CD4-positive, alpha-beta T cell (primary cell): ENCODE measurements around the gene FGB. TPM values are rescaled to one million over a fixed set of nuclear protein-coding genes. Genes with fewer than 3 reads are reported as not detected.

ENCODE experiments used
- ATAC-seq: fragments of 200-7000 bp; cut with Tn5 transposase; one replicate; pipeline ENCODE4 v1.10.0; 2022; ENCODE audit warnings: mild to moderate bottlenecking; ENCODE audit not compliant: poor library complexity
- CTCF ChIA-PET: fragments of 350-600 bp; sonication (Branson Sonifier 250); formaldehyde crosslinking; loops from one replicate; lab custom pipeline; 2021; ENCODE audit warnings: antibody characterized with exemption, inconsistent platforms; lab: Charles Lee
- POLR2A ChIA-PET: fragments of 350-600 bp; sonication (Branson Sonifier 250); formaldehyde crosslinking; loops from one replicate; lab custom pipeline; 2021; ENCODE audit warnings: antibody characterized with exemption, inconsistent platforms; lab: Charles Lee
- DNase-seq, 14 experiments: peaks; one replicate each; pipeline ENCODE4 v3.0.0-alpha.2; 2013 to 2020; ENCODE audit warnings: mixed read lengths in 2 of 14
- H3K27ac ChIP-seq, 2 donors: one replicate each; pipeline versions ENCODE4 v1.5.1 to v1.7.0; 2013; ENCODE audit warnings: low read length in 2 of 2, low read depth in 1 of 2, mild to moderate bottlenecking in 1 of 2
- H3K27me3 ChIP-seq, 2 experiments: 1 replicate in 1 of 2; 2 replicates in 1 of 2; pipeline versions ENCODE4 v1.6.1 to v1.7.0; 2013; ENCODE audit warnings: low read length in 2 of 2, control low read depth in 1 of 2, mild to moderate bottlenecking in 1 of 2, moderate library complexity in 1 of 2; ENCODE audit not compliant: insufficient read depth in 2 of 2, control insufficient read depth in 1 of 2
- H3K36me3 ChIP-seq: one replicate; pipeline ENCODE4 v1.6.1; 2013; ENCODE audit warnings: low read length, control low read depth; ENCODE audit not compliant: insufficient read depth
- H3K4me1 ChIP-seq: one replicate; pipeline ENCODE4 v1.6.1; 2013; ENCODE audit warnings: low read length, control low read depth; ENCODE audit not compliant: insufficient read depth
- H3K4me3 ChIP-seq: one replicate; pipeline ENCODE4 v1.5.1; 2013; ENCODE audit warnings: mild to moderate bottlenecking, low read length, moderate library complexity
- H3K9me3 ChIP-seq, 2 experiments: 1 replicate in 1 of 2; 2 replicates in 1 of 2; pipeline versions ENCODE4 v1.6.1 to v1.7.0; 2013; ENCODE audit warnings: low read length in 2 of 2, mild to moderate bottlenecking in 2 of 2, control low read depth in 1 of 2, moderate library complexity in 1 of 2; ENCODE audit not compliant: control insufficient read depth in 1 of 2, insufficient read depth in 1 of 2
- H3K27ac Mint-ChIP-seq: one replicate; pipeline ENCODE4 v1.8.0; 2020; ENCODE audit warnings: mixed read lengths
- H3K27me3 Mint-ChIP-seq: one replicate; pipeline ENCODE4 v1.8.0; 2021; ENCODE audit warnings: mixed read lengths
- H3K36me3 Mint-ChIP-seq: one replicate; pipeline ENCODE4 v1.8.0; 2021; ENCODE audit warnings: low read depth, mixed read lengths
- H3K4me1 Mint-ChIP-seq: one replicate; pipeline ENCODE4 v1.8.0; 2021; ENCODE audit warnings: low read depth, mixed read lengths
- H3K4me3 Mint-ChIP-seq: one replicate; pipeline ENCODE4 v1.8.0; 2020; ENCODE audit warnings: mild to moderate bottlenecking, mixed read lengths
- H3K9me3 Mint-ChIP-seq: one replicate; pipeline ENCODE4 v1.8.0; 2020; ENCODE audit warnings: mixed read lengths
- intact Hi-C, 2 experiments: fragments of 100-400 bp; cut with DNase I in 1 of 2; cut with micrococcal nuclease in 1 of 2; formaldehyde crosslinking; loops; one replicate each; pipeline versions ENCODE4 v1.15.1 to v1.9.0; 2023 to 2025; cut with DNase I, micrococcal nuclease
- total RNA-seq, 174 experiments: library from RNA in 2 of 174; stranded (reverse) in 2 of 174; gene quantifications; one replicate each; pipeline ENCODE4 v1.2.3 and lab custom pipeline; 2021 to 2026
- TF ChIP-seq, protein P1 (sequence below): fragments of 200-600 bp; IDR thresholded peaks from one replicate; pipeline ENCODE4 v1.8.0; 2022; ENCODE audit warnings: antibody characterized with exemption, mild to moderate bottlenecking

Gene FGB
- total RNA-seq, 2 experiments from 2014 or later, result not detected

DNA sequence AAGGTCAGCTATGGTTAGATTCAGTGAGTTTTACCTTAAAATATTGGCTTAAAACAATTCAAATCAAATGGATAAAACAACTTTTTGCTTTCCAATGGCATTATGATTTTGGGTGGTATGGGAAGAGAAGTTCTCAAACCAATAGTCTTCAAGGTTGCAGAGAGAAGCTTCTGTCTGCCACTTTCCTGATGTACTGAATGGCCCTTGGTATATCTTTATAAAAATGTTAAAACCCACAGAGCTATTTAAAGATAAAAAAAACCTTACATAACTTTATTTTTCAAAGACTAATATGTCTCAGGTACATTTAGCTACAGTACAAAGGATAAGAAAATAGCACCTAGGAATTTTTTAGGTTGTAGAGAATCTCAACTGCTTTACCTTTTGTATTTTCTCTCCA, 20.9 kb downstream of the FGB start:
- no peak for ATAC-seq
- H3K36me3 Mint-ChIP-seq, result no peaks in the 10 kb centered on the region
- no peaks in the 10 kb centered on the region for H3K9me3 ChIP-seq
- peaks cover 11% of the 10 kb centered on the region for H3K27me3 Mint-ChIP-seq
- H3K27ac ChIP-seq, result no peak overlapping the region
- intact Hi-C loops, result no loop called here
- TF ChIP-seq, protein P1, sequence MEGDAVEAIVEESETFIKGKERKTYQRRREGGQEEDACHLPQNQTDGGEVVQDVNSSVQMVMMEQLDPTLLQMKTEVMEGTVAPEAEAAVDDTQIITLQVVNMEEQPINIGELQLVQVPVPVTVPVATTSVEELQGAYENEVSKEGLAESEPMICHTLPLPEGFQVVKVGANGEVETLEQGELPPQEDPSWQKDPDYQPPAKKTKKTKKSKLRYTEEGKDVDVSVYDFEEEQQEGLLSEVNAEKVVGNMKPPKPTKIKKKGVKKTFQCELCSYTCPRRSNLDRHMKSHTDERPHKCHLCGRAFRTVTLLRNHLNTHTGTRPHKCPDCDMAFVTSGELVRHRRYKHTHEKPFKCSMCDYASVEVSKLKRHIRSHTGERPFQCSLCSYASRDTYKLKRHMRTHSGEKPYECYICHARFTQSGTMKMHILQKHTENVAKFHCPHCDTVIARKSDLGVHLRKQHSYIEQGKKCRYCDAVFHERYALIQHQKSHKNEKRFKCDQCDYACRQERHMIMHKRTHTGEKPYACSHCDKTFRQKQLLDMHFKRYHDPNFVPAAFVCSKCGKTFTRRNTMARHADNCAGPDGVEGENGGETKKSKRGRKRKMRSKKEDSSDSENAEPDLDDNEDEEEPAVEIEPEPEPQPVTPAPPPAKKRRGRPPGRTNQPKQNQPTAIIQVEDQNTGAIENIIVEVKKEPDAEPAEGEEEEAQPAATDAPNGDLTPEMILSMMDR, result no peak
- no peaks in the 10 kb centered on the region for H3K9me3 Mint-ChIP-seq
- no peaks in the 10 kb centered on the region for H3K36me3 ChIP-seq
- DNase-seq, result no peak
- H3K27ac Mint-ChIP-seq, result no peak overlapping the region
- CTCF ChIA-PET, result no interaction called here
- no peak overlapping the region for H3K4me3 Mint-ChIP-seq
- no peaks in the 10 kb centered on the region for H3K27me3 ChIP-seq
- no peaks in the 10 kb centered on the region for H3K4me1 Mint-ChIP-seq
- no peaks in the 10 kb centered on the region for H3K4me1 ChIP-seq
- H3K4me3 ChIP-seq, result no peak overlapping the region
- POLR2A ChIA-PET, result no interaction called here

DNA sequence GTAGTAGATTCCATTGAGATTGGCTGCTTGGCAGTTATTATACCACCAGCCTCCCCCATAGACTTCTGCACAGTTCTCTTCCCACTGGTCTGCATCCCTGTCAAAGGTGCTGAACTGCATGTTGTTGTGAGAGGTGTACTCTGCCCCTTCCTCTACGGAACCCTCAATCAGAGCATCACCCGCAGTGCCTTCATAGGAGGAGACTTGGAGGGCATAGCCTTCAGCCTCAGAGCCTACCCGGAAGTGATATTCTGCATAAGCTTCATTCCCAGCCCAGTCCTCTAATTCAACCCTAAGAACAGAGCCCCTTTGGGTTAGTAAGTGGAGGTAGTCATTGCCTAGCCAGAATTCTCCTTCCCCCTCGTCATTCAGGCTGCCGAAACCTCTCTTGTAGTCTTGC, 21.4 kb downstream of the FGB start:
- H3K27me3 Mint-ChIP-seq, result peaks cover 7% of the 10 kb centered on the region
- Histone ChIP-seq H3K4me3 (no peak overlapping the region), H3K27me3 (peaks cover 0 to under 1% of the 10 kb centered on the region in 2 experiments), H3K4me1 (no peaks in the 10 kb centered on the region), H3K9me3 (no peaks in the 10 kb centered on the region), H3K27ac (no peak overlapping the region), H3K36me3 (no peaks in the 10 kb centered on the region)
- TF ChIP-seq, protein P1, result no peak
- intact Hi-C loops, result no loop called here
- no peak overlapping the region for H3K4me3 Mint-ChIP-seq
- DNase-seq (no peak), ATAC-seq (no peak)
- CTCF ChIA-PET, result no interaction called here
- H3K4me1 Mint-ChIP-seq, result no peaks in the 10 kb centered on the region
- POLR2A ChIA-PET, result no interaction called here
- H3K27ac Mint-ChIP-seq, result no peak overlapping the region
- H3K9me3 Mint-ChIP-seq, result no peaks in the 10 kb centered on the region
- no peaks in the 10 kb centered on the region for H3K36me3 Mint-ChIP-seq

DNA sequence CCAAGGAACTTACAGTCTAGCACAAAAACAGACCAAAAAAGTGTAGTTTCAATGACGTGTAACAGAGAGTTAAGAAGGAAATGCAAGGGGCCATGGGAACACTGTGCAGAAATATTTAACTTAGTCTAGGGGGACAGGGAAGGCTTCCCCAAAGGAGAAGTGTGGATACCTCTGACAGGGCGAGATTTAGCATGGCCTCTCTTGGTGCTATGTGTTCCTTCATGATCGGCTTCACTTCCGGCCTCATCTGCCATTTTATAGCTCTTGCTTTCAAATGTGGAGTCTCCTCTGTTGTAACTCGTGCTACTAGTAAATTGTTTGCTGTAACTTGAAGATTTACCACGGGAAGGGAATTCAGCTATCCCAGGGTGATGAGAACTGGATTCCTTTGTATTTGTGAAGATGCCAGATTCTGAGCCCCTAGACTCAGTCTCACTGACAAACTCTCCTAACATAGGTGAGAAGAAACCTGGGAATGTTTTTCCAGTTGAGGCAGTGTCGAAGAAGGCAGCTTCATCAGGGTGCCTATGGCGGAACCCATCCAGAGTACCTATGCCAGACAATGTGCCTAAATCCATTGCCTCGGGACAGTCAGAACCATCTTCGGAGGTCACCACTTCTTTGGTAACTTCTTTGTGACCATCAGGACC, 22.7 kb downstream of the FGB start:
- H3K36me3 Mint-ChIP-seq, result no peaks in the 10 kb centered on the region
- Histone ChIP-seq H3K27me3 (peaks cover 0 to 6% of the 10 kb centered on the region in 2 experiments), H3K27ac (no peak overlapping the region), H3K4me1 (no peaks in the 10 kb centered on the region), H3K9me3 (no peaks in the 10 kb centered on the region), H3K36me3 (no peaks in the 10 kb centered on the region), H3K4me3 (no peak overlapping the region)
- H3K27ac Mint-ChIP-seq, result no peak overlapping the region
- H3K9me3 Mint-ChIP-seq, result no peaks in the 10 kb centered on the region
- peaks cover 13% of the 10 kb centered on the region for H3K27me3 Mint-ChIP-seq
- TF ChIP-seq, protein P1, result no peak
- ATAC-seq, result no peak
- H3K4me1 Mint-ChIP-seq, result no peaks in the 10 kb centered on the region
- H3K4me3 Mint-ChIP-seq, result no peak overlapping the region
- no peak for DNase-seq
- intact Hi-C loops, result no loop called here
- POLR2A ChIA-PET, result no interaction called here
- CTCF ChIA-PET, result no interaction called here
